GM12878 (cell line): Measurements from ENCODE around the gene BRD1. TPM values are rescaled to one million over a fixed set of nuclear protein-coding genes. Genes with fewer than 3 reads are reported as not detected.

Experiments
- ATAC-seq: fragments of 200-7000 bp; cut with Tn5 transposase; 3 replicates; pipeline ENCODE4 v1.9.1; 2020; ENCODE audit warnings: mild to moderate bottlenecking, moderate library complexity
- BruUV-seq: library from RNA; stranded (reverse); fragments of 400-500 nt; replicated peaks from 2 replicates; lab custom pipeline; 2021; lab: Mats Ljungman, UMichigan
- CTCF ChIA-PET: fragments of 300-600 bp; sonication (Branson Sonifier 250); formaldehyde crosslinking; extraction: SDS; loops from one replicate; lab custom pipeline; 2021; ENCODE audit warnings: inconsistent platforms; lab: Yijun Ruan, JAX
- POLR2A ChIA-PET: fragments of 350-600 bp; formaldehyde crosslinking; extraction: SDS; loops from one replicate; lab custom pipeline; 2021; ENCODE audit warnings: inconsistent platforms; lab: Charles Lee
- RAD21 ChIA-PET: fragments of 300-600 bp; sonication (Branson Sonifier 250); formaldehyde crosslinking; loops from one replicate; lab custom pipeline; 2023; ENCODE audit warnings: antibody characterized with exemption; ENCODE audit not compliant: unreplicated experiment; lab: Charles Lee
- SMC1A ChIA-PET: fragments of 300-600 bp; sonication (Branson Sonifier 250); formaldehyde crosslinking; loops from one replicate; lab custom pipeline; 2023; ENCODE audit not compliant: unreplicated experiment, uncharacterized antibody; lab: Charles Lee
- DNase-seq: peaks from one replicate; pipeline ENCODE4 v3.0.0-alpha.2; 2011; ENCODE audit warnings: low read depth, low spot score
- FAIRE-seq: peaks from 3 replicates; lab custom pipeline; 2011; peaks lifted over from hg19 to GRCh38; lab: Jason Lieb, UNC
- H2AFZ ChIP-seq: 2 replicates; pipeline ENCODE4 v1.6.0; 2011; ENCODE audit warnings: low read depth, low read length, control low read depth; ENCODE audit not compliant: control insufficient read depth
- H3K27ac ChIP-seq: 2 replicates; pipeline ENCODE4 v1.5.1; 2011; ENCODE audit warnings: control low read depth; ENCODE audit not compliant: control insufficient read depth, insufficient read depth
- H3K27me3 ChIP-seq, 2 experiments: replicated peaks in 1 of 2; 2 replicates each; pipeline versions ENCODE4 v1.6.0 to v1.6.1; 2011; ENCODE audit warnings: low read length in 1 of 2; ENCODE audit not compliant: control insufficient read depth in 2 of 2, insufficient read depth in 2 of 2
- H3K36me3 ChIP-seq, 2 experiments: 2 replicates each; pipeline ENCODE4 v1.5.1; 2011; ENCODE audit warnings: low read length in 1 of 2; ENCODE audit not compliant: control insufficient read depth in 2 of 2, insufficient read depth in 2 of 2
- H3K4me1 ChIP-seq: 2 replicates; pipeline ENCODE4 v1.6.1; 2011; ENCODE audit warnings: mild to moderate bottlenecking, low read length, moderate library complexity, mixed read lengths; ENCODE audit not compliant: control insufficient read depth, insufficient read depth
- H3K4me2 ChIP-seq: 2 replicates; pipeline ENCODE4 v1.6.0; 2011; ENCODE audit warnings: control low read depth; ENCODE audit not compliant: control insufficient read depth, insufficient read depth
- H3K4me3 ChIP-seq: fragments of 200-600 bp; sonication (generic); 2 replicates; pipeline ENCODE4 v1.5.1; 2016
- H3K79me2 ChIP-seq: 2 replicates; pipeline ENCODE4 v1.6.0; 2011; ENCODE audit warnings: low read length; ENCODE audit not compliant: control insufficient read depth, insufficient read depth
- H3K9ac ChIP-seq: 2 replicates; pipeline ENCODE4 v1.8.0; 2011; ENCODE audit warnings: low read length, control low read depth, mixed read lengths; ENCODE audit not compliant: control insufficient read depth, insufficient read depth
- H3K9me3 ChIP-seq: replicated peaks from 3 replicates; pipeline ENCODE4 v1.5.1; 2011; ENCODE audit warnings: mild to moderate bottlenecking, low read length; ENCODE audit not compliant: control insufficient read depth, insufficient read depth
- H4K20me1 ChIP-seq: 2 replicates; pipeline ENCODE4 v1.6.0; 2011; ENCODE audit not compliant: control insufficient read depth, insufficient read depth
- CTCF ChIP-seq, 3 experiments: IDR thresholded peaks in 2 of 3; conservative IDR thresholded peaks in 1 of 3; 2 replicates each; pipeline ENCODE4 v1.5.1; 2011; ENCODE audit warnings: low read depth in 3 of 3, low read length in 3 of 3, mild to moderate bottlenecking in 3 of 3, control low read depth in 2 of 3, moderate library complexity in 2 of 3, inconsistent platforms in 1 of 3, mixed read lengths in 1 of 3; ENCODE audit not compliant: control insufficient read depth in 2 of 3, insufficient read depth in 1 of 3; ENCODE audit errors: extremely low read depth in 1 of 3
- CUX1 ChIP-seq: IDR thresholded peaks from 2 replicates; pipeline ENCODE4 v1.6.1; 2012; ENCODE audit warnings: improper control_type of control experiment, low read depth, low read length; ENCODE audit not compliant: insufficient replicate concordance
- FOS ChIP-seq: IDR thresholded peaks from 3 replicates; pipeline ENCODE4 v1.6.1; 2011; ENCODE audit warnings: borderline replicate concordance; ENCODE audit not compliant: insufficient read length; ENCODE audit errors: extremely low read depth
- MAX ChIP-seq: IDR thresholded peaks from 2 replicates; pipeline ENCODE4 v1.6.1; 2012; ENCODE audit warnings: low read depth, low read length, improper control_type of control experiment
- PAX5 ChIP-seq: IDR thresholded peaks from 2 replicates; pipeline ENCODE4 v1.6.1; 2011; ENCODE audit warnings: low read depth, low read length, borderline replicate concordance
- SPI1 ChIP-seq: IDR thresholded peaks from 2 replicates; pipeline ENCODE4 v1.6.1; 2011; ENCODE audit warnings: low read depth, mild to moderate bottlenecking, low read length, moderate library complexity, borderline replicate concordance; ENCODE audit not compliant: insufficient read depth
- ZZZ3 ChIP-seq: IDR thresholded peaks from 2 replicates; pipeline ENCODE4 v1.6.1; 2011; ENCODE audit warnings: low read depth; ENCODE audit not compliant: control insufficient read depth, insufficient read length
- WGBS: methylation state at CpG from one replicate; pipeline ENCODE4 v1.1.6; 2016; ENCODE audit warnings: low lambda C conversion rate; ENCODE audit not compliant: insufficient replicate concordance, insufficient coverage; ENCODE audit errors: missing lambda C conversion rate; 5-methylcytosine and 5-hydroxymethylcytosine counted together
- in situ Hi-C: fragments of 300-500 bp; cut with MboI; formaldehyde crosslinking; loops from 9 replicates; pipeline ENCODE4 v1.14.3; 2018; ENCODE audit warnings: mixed read lengths
- intact Hi-C: fragments of 100-400 bp; cut with micrococcal nuclease; formaldehyde crosslinking; loops from one replicate; pipeline ENCODE4 v1.14.2; 2022; ENCODE audit not compliant: unreplicated experiment
- polyA plus RNA-seq, 11 experiments: library from polyadenylated mRNA; depleted of rRNA in 4 of 11; unstranded in 6 of 11; stranded (reverse) in 5 of 11; fragments of >200 nt; fragmentation: Nextera tagmentation in 4 of 11; fragmentation: Illumina TruSeq in 1 of 11; extraction: Ambion mirVana in 4 of 11; extraction: Trizol in 1 of 11; gene quantifications; 1 replicate in 1 of 11; 2 replicates in 10 of 11; pipeline versions ENCODE4 v1.2.1 to v1.2.3, GENCODE V29; 2011 to 2016; ENCODE audit warnings: inconsistent platforms in 2 of 11, missing spikeins in 2 of 11, low read depth in 1 of 11
- total RNA-seq, 4 experiments: library from RNA; depleted of rRNA in 3 of 4; stranded (reverse); fragments of >200 nt in 3 of 4; fragmentation: Illumina TruSeq in 1 of 4; extraction: Trizol in 1 of 4; gene quantifications; 2 replicates each; pipeline versions ENCODE4 v1.2.1 to v1.2.3, GENCODE V29; 2013 to 2021

BRD1 gene
- total and polyA plus RNA-seq, 10 of the 15 experiments (the other 5 are each of a cell fraction or from before 2014, with no cell fraction given) = 0.90 to 26.4 (median 7.1) TPM

GRCh38 chr22:49845666-49846459, 18.2 kb upstream of the BRD1 start (continued):
- no peak for TF ChIP-seq FOS
- no peak for TF ChIP-seq PAX5
- no peak for TF ChIP-seq SPI1
- TF ChIP-seq CTCF (IDR thresholded peaks at IDR 0.05 in 2 of 3, conservative IDR thresholded peaks at IDR 0.05 in 1 of 3; ENCODE audit: control insufficient read depth in 2 of 3, extremely low read depth in 1 of 3, insufficient read depth in 1 of 3, low read depth in 3 of 3, low read length in 3 of 3) = no peak
- TF ChIP-seq, all 136 proteins: peak for 0

- ChIA-PET RAD21 (interaction anchor here (0.6 kb wide), 1 partner anchor 63 kb away, joined by 3 read pairs; no protein-coding TSS in a partner anchor), CTCF (interaction anchor here (0.9 kb wide), 1 partner anchor 35 kb away, joined by 3 read pairs; no protein-coding TSS in a partner anchor), POLR2A (no interaction called here)
- DNase-seq (no peak), FAIRE-seq (no peak), ATAC-seq (no peak)
- no TSS peak for BruUV-seq
- intact Hi-C loops = no loop called here
- Histone ChIP-seq H3K9ac (no peak overlapping the region), H3K79me2 (no peaks in the 10 kb centered on the region), H3K27ac (no peak overlapping the region), H3K4me1 (no peaks in the 10 kb centered on the region), H2AFZ (no peak overlapping the region), H3K36me3 (no peaks in the 10 kb centered on the region), H3K4me3 (no peak overlapping the region)
- TF ChIP-seq ZZZ3 (no peak), CUX1 (no peak), MAX (no peak)
- TF ChIP-seq, all 136 proteins: peak for 0
- in situ Hi-C loops = no loop called here
- 60% methylated on average over 16 of the region's 16 CpGs for WGBS
- H3K4me2 ChIP-seq = no peak overlapping the region
- H3K9me3 ChIP-seq = no peaks in the 10 kb centered on the region
- SMC1A ChIA-PET = no interaction called here
- H4K20me1 ChIP-seq = no peaks in the 10 kb centered on the region
- peaks cover 8 to 12% of the 10 kb centered on the region in 2 experiments for H3K27me3 ChIP-seq
Observed at GRCh38 chr22:49845241-49845640, 17.6 kb upstream of the BRD1 start.
